Right lobe of liver (tissue), 6 donors: Measurements from ENCODE around the gene PRKN. TPM values are rescaled to one million over a fixed set of nuclear protein-coding genes. Genes with fewer than 3 reads are reported as not detected.

ENCODE experiments used
- ATAC-seq, 4 donors: fragments of 200-7000 bp; cut with Tn5 transposase; one replicate each; pipeline ENCODE4 v1.9.1; 2020; ENCODE audit warnings: mild to moderate bottlenecking in 4 of 4, moderate library complexity in 4 of 4
- DNase-seq, 3 donors: peaks; one replicate each; pipeline ENCODE4 v3.0.0-alpha.2; 2020
- H3K27ac ChIP-seq, 3 donors: fragments of 200-600 bp; one replicate each; pipeline ENCODE4 v1.8.0; 2022
- H3K27me3 ChIP-seq, 2 donors: fragments of 200-600 bp; one replicate each; pipeline ENCODE4 v1.8.0; 2022
- H3K36me3 ChIP-seq, 4 donors: fragments of 200-600 bp; sonication (generic) in 1 of 4; one replicate each; pipeline versions ENCODE4 v1.5.1 to v1.8.0; 2017 to 2022; ENCODE audit warnings: control low read depth in 1 of 4
- H3K4me1 ChIP-seq, 4 donors: fragments of 200-600 bp; sonication (generic) in 1 of 4; one replicate each; pipeline versions ENCODE4 v1.5.1 to v1.8.0; 2017 to 2022; ENCODE audit warnings: control low read depth in 1 of 4
- H3K4me3 ChIP-seq, 3 donors: fragments of 200-600 bp; one replicate each; pipeline ENCODE4 v1.8.0; 2022
- H3K9me3 ChIP-seq, 4 donors: fragments of 200-600 bp; sonication (generic) in 1 of 4; one replicate each; pipeline versions ENCODE4 v1.5.1 to v1.8.0; 2017 to 2022; ENCODE audit warnings: control low read depth in 1 of 4
- POLR2A ChIP-seq: fragments of 450-650 bp; IDR thresholded peaks from one replicate; pipeline ENCODE4 v1.6.1; 2017; ENCODE audit warnings: antibody characterized with exemption, mild to moderate bottlenecking
- WGBS: methylation state at CpG from one replicate; pipeline ENCODE4 v1.1.6; 2018; ENCODE audit warnings: low coverage, low lambda C conversion rate; ENCODE audit not compliant: insufficient coverage; ENCODE audit errors: missing lambda C conversion rate; 5-methylcytosine and 5-hydroxymethylcytosine counted together
- intact Hi-C, 2 donors: fragments of 100-400 bp; cut with DNase I; formaldehyde crosslinking; loops; one replicate each; pipeline versions ENCODE4 v1.11.2 to v1.14.1; 2022
- total RNA-seq, 6 experiments: library from RNA; depleted of rRNA in 2 of 6; stranded (reverse); fragments of >200 nt in 2 of 6; fragmentation: NEBNext Ultra II Directional in 3 of 6; extraction: Animal tissue kit (Norgen Biotek cat#: 25700) in 3 of 6; gene quantifications; one replicate each; pipeline versions ENCODE4 v1.1.0 to v1.2.4, GENCODE V29; 2016 to 2023
- TF ChIP-seq, protein P1 (sequence below), 4 donors: fragments of 200-600 bp in 3 of 4; fragments of 450-650 bp in 1 of 4; IDR thresholded peaks; one replicate each; pipeline versions ENCODE4 v1.5.1 to v1.8.0; 2016 to 2022; ENCODE audit warnings: antibody characterized with exemption in 4 of 4, mild to moderate bottlenecking in 2 of 4
- donor health status: DM: no; HTN: yes; CAD: no.
- donor health status: DM: no; HTN: no; CAD: no.
- donor health status: DM: no; HTN: no; CAD: no.
- donor health status: DM: no; HTN: yes; CAD: no.
- donor health status: DM: no; HTN: yes; CAD: no.

The PRKN gene
- total RNA-seq, 6 experiments from 2014 or later = 1.1 to 3.7 (median 2.2) TPM

DNA sequence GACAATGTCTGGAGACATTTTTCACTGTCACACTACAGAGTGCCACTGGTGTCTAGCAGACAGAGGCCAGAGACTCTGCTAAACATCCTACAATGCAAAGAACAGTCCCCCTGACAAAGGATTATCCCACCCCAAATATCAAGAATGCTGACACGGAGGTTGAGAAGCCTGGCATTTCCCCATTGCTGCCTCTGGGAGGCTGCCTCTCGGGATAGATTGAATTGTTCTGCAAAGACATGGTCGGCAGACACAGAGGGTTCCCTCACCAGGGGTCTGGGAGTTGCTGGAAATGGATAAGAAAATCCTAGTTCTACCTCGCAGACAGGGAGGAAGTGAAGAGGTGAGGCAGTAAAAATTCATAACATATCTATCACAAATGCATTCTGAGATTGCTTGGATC, 1287.3 kb downstream of the PRKN start:
- intact Hi-C loops = no loop called here
- TF ChIP-seq, protein P1, sequence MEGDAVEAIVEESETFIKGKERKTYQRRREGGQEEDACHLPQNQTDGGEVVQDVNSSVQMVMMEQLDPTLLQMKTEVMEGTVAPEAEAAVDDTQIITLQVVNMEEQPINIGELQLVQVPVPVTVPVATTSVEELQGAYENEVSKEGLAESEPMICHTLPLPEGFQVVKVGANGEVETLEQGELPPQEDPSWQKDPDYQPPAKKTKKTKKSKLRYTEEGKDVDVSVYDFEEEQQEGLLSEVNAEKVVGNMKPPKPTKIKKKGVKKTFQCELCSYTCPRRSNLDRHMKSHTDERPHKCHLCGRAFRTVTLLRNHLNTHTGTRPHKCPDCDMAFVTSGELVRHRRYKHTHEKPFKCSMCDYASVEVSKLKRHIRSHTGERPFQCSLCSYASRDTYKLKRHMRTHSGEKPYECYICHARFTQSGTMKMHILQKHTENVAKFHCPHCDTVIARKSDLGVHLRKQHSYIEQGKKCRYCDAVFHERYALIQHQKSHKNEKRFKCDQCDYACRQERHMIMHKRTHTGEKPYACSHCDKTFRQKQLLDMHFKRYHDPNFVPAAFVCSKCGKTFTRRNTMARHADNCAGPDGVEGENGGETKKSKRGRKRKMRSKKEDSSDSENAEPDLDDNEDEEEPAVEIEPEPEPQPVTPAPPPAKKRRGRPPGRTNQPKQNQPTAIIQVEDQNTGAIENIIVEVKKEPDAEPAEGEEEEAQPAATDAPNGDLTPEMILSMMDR (IDR thresholded peaks at IDR 0.05) = no peak
- no peak for TF ChIP-seq POLR2A
- DNase-seq = no peak
- Histone ChIP-seq H3K27me3 (no peaks in the 10 kb centered on the region), H3K4me1 (no peaks in the 10 kb centered on the region), H3K36me3 (no peaks in the 10 kb centered on the region), H3K27ac (no peak overlapping the region), H3K9me3 (no peaks in the 10 kb centered on the region), H3K4me3 (no peak overlapping the region)
- WGBS = 60% methylated on average over 4 of the region's 4 CpGs
- ATAC-seq = no peak

DNA sequence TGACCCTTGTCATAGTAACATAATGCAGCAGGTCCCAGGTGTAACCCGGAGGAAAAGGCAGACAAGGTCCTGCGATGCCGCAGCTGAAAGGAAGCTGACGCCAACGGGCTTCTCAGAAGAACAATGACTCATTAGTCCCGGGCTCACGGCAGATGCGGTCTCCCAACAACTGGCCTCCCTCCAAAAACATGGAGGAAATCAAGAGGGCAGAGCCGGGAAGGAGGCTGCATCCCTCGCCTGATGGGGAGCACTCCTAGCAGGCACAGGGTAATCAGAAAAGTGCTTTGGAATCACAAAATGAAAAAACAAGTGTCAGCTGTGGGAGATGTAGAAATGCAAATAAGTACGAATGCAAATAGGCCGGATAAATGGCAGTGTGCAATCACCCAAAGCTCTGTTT, 1288.5 kb downstream of the PRKN start:
- Histone ChIP-seq H3K27ac (no peak overlapping the region), H3K9me3 (no peaks in the 10 kb centered on the region), H3K4me1 (no peaks in the 10 kb centered on the region), H3K27me3 (no peaks in the 10 kb centered on the region), H3K4me3 (no peak overlapping the region), H3K36me3 (no peaks in the 10 kb centered on the region)
- ATAC-seq (peak in 3 of 4 donors; percentile 17 to 73 (median 34)), DNase-seq (peak in 1 of 3 donors; percentile 27)
- WGBS = 73% methylated on average over 4 of the region's 12 CpGs
- intact Hi-C loops = no loop called here
- TF ChIP-seq POLR2A = no peak
- TF ChIP-seq, protein P1 (IDR thresholded peaks at IDR 0.05) = no peak

DNA sequence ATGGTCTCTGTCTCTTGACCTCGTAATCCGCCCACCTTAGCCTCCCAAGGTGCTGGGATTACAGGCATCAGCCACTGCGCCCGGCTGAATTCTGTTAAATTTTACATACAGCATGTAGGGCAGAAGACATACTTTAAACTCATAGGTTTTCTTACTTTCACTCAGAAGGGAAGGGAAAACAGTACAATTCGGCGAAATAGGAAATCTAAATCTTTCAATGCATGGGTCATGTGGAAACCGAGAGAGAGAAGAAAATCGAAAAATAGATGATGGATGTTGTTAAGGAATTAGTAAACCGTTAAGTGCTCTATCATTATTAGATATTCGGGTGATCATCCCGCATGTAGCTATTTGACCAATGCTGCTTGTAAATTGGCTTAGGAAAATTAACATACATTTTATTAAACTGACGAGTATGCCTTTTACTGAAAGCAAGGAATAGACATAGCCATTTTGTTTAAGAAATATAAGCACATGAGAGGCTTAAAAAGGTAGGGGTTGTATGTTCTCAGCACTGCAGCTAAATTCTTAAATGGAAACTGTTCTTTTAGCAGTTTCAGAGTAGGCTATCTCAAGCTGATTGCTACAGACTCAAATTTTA, 1289.0 kb downstream of the PRKN start:
- no peaks in the 10 kb centered on the region for H3K27me3 ChIP-seq
- 78% methylated on average over 12 of the region's 12 CpGs for WGBS
- intact Hi-C loops = no loop called here
- no peak overlapping the region for H3K27ac ChIP-seq
- no peaks in the 10 kb centered on the region for H3K36me3 ChIP-seq
- H3K4me1 ChIP-seq = no peaks in the 10 kb centered on the region
- TF ChIP-seq, protein P1 (IDR thresholded peaks at IDR 0.05) = no peak
- TF ChIP-seq POLR2A = no peak
- H3K9me3 ChIP-seq = no peaks in the 10 kb centered on the region
- ATAC-seq (no peak), DNase-seq (no peak)
- H3K4me3 ChIP-seq = no peak overlapping the region

DNA sequence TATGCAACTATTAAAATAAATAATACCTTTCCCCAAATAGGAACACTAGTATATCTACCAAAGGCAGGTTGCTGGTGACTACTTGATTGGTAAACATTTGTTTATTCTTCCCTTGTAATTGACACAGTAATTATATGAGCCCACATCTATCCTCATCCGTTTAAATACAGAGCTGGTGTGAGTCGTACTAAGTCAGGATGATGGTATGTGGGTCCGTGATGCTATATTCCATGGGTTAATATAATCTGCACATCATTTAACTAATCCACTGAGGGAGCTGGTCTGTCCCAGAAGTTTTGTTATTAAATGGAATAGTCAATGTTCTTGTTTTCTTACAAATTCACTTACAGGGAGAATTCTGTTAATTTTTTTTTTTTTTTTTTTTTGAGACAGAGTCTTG, 1289.7 kb downstream of the PRKN start:
- H3K27me3 ChIP-seq = no peaks in the 10 kb centered on the region
- ATAC-seq (no peak), DNase-seq (no peak)
- no peak overlapping the region for H3K27ac ChIP-seq
- no peaks in the 10 kb centered on the region for H3K9me3 ChIP-seq
- TF ChIP-seq, protein P1 (IDR thresholded peaks at IDR 0.05) = no peak
- no peak for TF ChIP-seq POLR2A
- no peaks in the 10 kb centered on the region for H3K4me1 ChIP-seq
- intact Hi-C loops = no loop called here
- H3K36me3 ChIP-seq = no peaks in the 10 kb centered on the region
- no peak overlapping the region for H3K4me3 ChIP-seq
- 86% methylated on average over 3 of the region's 3 CpGs for WGBS
